ENCODE data around the gene CRELD1. TPM values are rescaled to one million over a fixed set of nuclear protein-coding genes. Genes with fewer than 3 reads are reported as not detected.

The CRELD1 gene
- total and polyA plus RNA-seq, 2 of the 13 experiments (the other 11 are each of a cell fraction or from before 2014, with no cell fraction given), result 27.1 to 61.9 TPM

DNA sequence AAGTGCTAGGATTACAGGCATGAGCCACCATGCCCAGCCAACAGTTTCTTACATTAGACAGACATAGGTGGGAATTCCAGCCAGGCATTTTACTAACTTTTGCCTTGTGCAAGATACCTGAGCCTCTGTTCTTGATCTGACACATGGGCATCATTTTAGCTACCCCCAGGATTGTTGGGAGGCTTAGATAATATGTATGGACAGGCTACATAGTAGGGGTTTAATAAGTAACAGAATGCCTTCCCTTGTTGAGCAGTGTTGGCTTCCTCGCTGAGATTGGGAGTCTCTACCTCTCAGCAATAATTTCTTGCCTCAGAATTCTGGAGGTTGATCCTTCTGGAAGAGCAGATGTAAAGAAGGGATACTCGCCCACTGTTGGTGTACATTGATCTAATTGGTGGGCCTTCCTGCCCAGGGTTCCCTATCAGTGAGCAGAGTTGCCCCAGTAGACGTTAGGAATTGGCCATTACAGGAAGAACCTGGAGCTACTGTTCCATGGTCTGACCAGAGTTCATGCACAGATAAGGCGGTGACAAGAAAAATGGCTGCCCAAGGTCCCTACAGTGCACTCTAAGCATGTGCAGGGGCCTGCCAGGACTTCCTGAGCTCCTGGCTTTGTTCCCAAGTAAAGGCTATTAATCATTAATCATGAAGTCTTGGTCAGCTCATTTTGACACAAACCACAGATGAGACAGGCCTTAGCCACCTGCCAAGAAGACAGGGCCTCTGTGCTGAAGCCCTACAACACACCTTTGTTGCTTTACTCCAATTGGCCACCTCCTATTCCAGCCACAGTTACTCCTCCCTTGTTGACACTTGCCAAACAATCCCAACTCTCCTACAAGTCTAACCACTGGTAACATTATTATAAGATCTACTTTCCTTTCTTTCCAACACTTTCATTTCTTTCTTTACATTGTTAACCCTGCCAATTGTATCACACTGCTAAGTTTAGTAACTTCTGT is 35.9 kb upstream of the CRELD1 start (continued):
- TF ChIP-seq, protein P1, sequence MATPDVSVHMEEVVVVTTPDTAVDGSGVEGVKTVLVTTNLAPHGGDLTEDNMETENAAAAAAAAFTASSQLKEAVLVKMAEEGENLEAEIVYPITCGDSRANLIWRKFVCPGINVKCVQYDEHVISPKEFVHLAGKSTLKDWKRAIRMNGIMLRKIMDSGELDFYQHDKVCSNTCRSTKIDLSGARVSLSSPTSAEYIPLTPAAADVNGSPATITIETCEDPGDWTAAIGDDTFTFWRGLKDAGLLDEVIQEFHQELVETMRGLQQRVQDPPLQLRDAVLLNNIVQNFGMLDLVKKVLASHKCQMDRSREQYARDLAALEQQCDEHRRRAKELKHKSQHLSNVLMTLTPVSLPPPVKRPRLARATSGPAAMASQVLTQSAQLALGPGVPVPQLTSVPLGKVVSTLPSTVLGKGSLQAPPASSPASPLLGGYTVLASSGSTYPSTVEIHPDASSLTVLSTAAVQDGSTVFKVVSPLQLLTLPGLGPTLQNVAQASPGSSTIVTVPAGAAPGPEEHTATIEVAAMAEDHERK (CRISPR knock-in tag; IDR thresholded peaks at IDR 0.05; ENCODE audit: low read depth), result no peak
- no peak for TF ChIP-seq RORA (CRISPR knock-in tag; IDR thresholded peaks at IDR 0.05)
- no peak for TF ChIP-seq MAFG (CRISPR knock-in tag; IDR thresholded peaks at IDR 0.05)
- TF ChIP-seq, protein P2, sequence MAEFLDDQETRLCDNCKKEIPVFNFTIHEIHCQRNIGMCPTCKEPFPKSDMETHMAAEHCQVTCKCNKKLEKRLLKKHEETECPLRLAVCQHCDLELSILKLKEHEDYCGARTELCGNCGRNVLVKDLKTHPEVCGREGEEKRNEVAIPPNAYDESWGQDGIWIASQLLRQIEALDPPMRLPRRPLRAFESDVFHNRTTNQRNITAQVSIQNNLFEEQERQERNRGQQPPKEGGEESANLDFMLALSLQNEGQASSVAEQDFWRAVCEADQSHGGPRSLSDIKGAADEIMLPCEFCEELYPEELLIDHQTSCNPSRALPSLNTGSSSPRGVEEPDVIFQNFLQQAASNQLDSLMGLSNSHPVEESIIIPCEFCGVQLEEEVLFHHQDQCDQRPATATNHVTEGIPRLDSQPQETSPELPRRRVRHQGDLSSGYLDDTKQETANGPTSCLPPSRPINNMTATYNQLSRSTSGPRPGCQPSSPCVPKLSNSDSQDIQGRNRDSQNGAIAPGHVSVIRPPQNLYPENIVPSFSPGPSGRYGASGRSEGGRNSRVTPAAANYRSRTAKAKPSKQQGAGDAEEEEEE (CRISPR knock-in tag; IDR thresholded peaks at IDR 0.05; ENCODE audit: borderline replicate concordance), result no peak; the same call in 1 of the 2 replicates
- no peak for TF ChIP-seq PRMT3 (CRISPR knock-in tag; IDR thresholded peaks at IDR 0.05; ENCODE audit: borderline replicate concordance, low read depth)
- no peak for TF ChIP-seq LCORL (IDR thresholded peaks at IDR 0.05)
- peak; percentile 85 for TF ChIP-seq LCORL (CRISPR knock-in tag; IDR thresholded peaks at IDR 0.05)
- no peak for TF ChIP-seq ZNF296 (CRISPR knock-in tag; conservative IDR thresholded peaks at IDR 0.05)
- TF ChIP-seq ARNTL (CRISPR knock-in tag; IDR thresholded peaks at IDR 0.05), result peak; percentile 67; the same call in 1 of the 2 replicates
- 0 out of 2 replicates have a peak, but pooled peaks have one; percentile 24 for TF ChIP-seq NFYB (CRISPR knock-in tag; IDR thresholded peaks at IDR 0.05)
- TF ChIP-seq ZNF776 (CRISPR knock-in tag; IDR thresholded peaks at IDR 0.05), result 0 out of 2 replicates have a peak, but pooled peaks have one; percentile 11
- TF ChIP-seq ZNF484 (CRISPR knock-in tag; IDR thresholded peaks at IDR 0.05; ENCODE audit: borderline replicate concordance, low read depth), result no peak
- TF ChIP-seq ZNF879 (CRISPR knock-in tag; IDR thresholded peaks at IDR 0.05), result no peak
- TF ChIP-seq, protein P3, sequence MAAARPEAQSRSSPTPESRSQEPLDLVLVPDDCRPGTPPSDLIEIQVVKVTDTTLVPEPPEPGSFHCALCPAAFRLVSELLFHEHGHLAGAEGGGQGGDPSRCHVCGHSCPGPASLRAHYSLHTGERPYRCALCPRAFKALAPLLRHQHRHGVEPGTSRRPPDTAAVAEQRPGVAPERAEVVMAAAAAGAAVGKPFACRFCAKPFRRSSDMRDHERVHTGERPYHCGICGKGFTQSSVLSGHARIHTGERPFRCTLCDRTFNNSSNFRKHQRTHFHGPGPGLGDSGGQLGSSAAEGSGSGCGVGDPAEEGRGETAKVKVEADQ (CRISPR knock-in tag; IDR thresholded peaks at IDR 0.05; ENCODE audit: borderline replicate concordance), result no peak
- no peak for TF ChIP-seq MLXIP (CRISPR knock-in tag; IDR thresholded peaks at IDR 0.05; ENCODE audit: borderline replicate concordance)
- TF ChIP-seq PHF5A (CRISPR knock-in tag; IDR thresholded peaks at IDR 0.05; ENCODE audit: low read depth, unreplicated experiment), result peak; percentile 47
- TF ChIP-seq SRSF4 (IDR thresholded peaks at IDR 0.05; ENCODE audit: low read depth, low read length, poor library complexity, severe bottlenecking), result no peak
- no peak for TF ChIP-seq ARNT2 (CRISPR knock-in tag; IDR thresholded peaks at IDR 0.05; ENCODE audit: low read depth)
- peak; percentile 9; the same call in 1 of the 2 replicates for TF ChIP-seq TCF7 (IDR thresholded peaks at IDR 0.05; ENCODE audit: low read depth)
- TF ChIP-seq, protein P4, sequence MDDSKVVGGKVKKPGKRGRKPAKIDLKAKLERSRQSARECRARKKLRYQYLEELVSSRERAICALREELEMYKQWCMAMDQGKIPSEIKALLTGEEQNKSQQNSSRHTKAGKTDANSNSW (CRISPR knock-in tag; IDR thresholded peaks at IDR 0.05; ENCODE audit: borderline replicate concordance), result no peak
- TF ChIP-seq CAMTA2 (CRISPR knock-in tag; IDR thresholded peaks at IDR 0.05; ENCODE audit: borderline replicate concordance), result no peak
